Measurements from ENCODE around the gene ANKRD65. TPM values are rescaled to one million over a fixed set of nuclear protein-coding genes. Genes with fewer than 3 reads are reported as not detected.

Gene ANKRD65
- not detected in 2 replicates for total RNA-seq (2014; rRNA removed; shearing (Covaris generic))

GRCh38 chr1:1421147-1421906 is at the start of gene ANKRD65:
ANKRD65 (minus strand) TSS chr1:1421276; CDS start chr1:1421005, 271 bp downstream.

GRCh38 chr1:1449099-1449739 is 28.1 kb upstream of the ANKRD65 start, which contains the start of gene ATAD3C:
ATAD3C (plus strand) TSS chr1:1449689; CDS start chr1:1450684, 995 bp downstream.

GRCh38 chr1:1435106-1435903 is 14.2 kb upstream of the ANKRD65 start, which contains the start of gene VWA1:
VWA1 (plus strand) TSS chr1:1435690; CDS start chr1:1435749, 59 bp downstream.

GRCh38 chr1:1406821-1407635 is 14.0 kb downstream of the ANKRD65 start, which contains the start of gene MRPL20:
MRPL20 (minus strand) TSS chr1:1407293; CDS start chr1:1407217, 76 bp downstream.

GRCh38 chr1:1399187-1399871 is 21.7 kb downstream of the ANKRD65 start, which contains the start of gene CCNL2:
CCNL2 (minus strand) TSS chr1:1399335; CDS start chr1:1399306, 29 bp downstream.

GRCh38 chr1:1374929-1375662 is 46.0 kb downstream of the ANKRD65 start, which contains the start of gene AURKAIP1:
AURKAIP1 (minus strand) TSS chr1:1375207; CDS start chr1:1374756, 451 bp downstream.

Other genes with a start within 250 kb of the ANKRD65 start
- not detected in 2 replicates for gene TTLL10, start 247.4 kb downstream of the ANKRD65 start, total RNA-seq (2014; rRNA removed; shearing (Covaris generic))
- not detected in 2 replicates for gene TNFRSF18, start 214.7 kb downstream of the ANKRD65 start, total RNA-seq (2014; rRNA removed; shearing (Covaris generic))
- not detected in 2 replicates for gene TNFRSF4, start 207.1 kb downstream of the ANKRD65 start, total RNA-seq (2014; rRNA removed; shearing (Covaris generic))
- 86.0 and 88.9 TPM in 2 replicates for gene SDF4, start 189.3 kb downstream of the ANKRD65 start, total RNA-seq (2014; rRNA removed; shearing (Covaris generic))
- gene B3GALT6, start 189.0 kb downstream of the ANKRD65 start, total RNA-seq (2014; rRNA removed; shearing (Covaris generic)): 28.7 and 31.5 TPM in 2 replicates
- gene C1QTNF12, start 174.6 kb downstream of the ANKRD65 start, total RNA-seq (2014; rRNA removed; shearing (Covaris generic)): 2.5 and 7.0 TPM in 2 replicates
- gene UBE2J2, start 147.4 kb downstream of the ANKRD65 start, total RNA-seq (2014; rRNA removed; shearing (Covaris generic)): 97.6 and 120 TPM in 2 replicates
- gene SCNN1D, start 140.8 kb downstream of the ANKRD65 start, total RNA-seq (2014; rRNA removed; shearing (Covaris generic)): 1.2 and 2.1 TPM in 2 replicates
- gene ACAP3, start 113.3 kb downstream of the ANKRD65 start, total RNA-seq (2014; rRNA removed; shearing (Covaris generic)): 30.1 and 39.1 TPM in 2 replicates
- gene PUSL1, start 112.7 kb downstream of the ANKRD65 start, total RNA-seq (2014; rRNA removed; shearing (Covaris generic)): 34.9 and 47.2 TPM in 2 replicates
- gene INTS11, start 96.6 kb downstream of the ANKRD65 start, total RNA-seq (2014; rRNA removed; shearing (Covaris generic)): 138 and 141 TPM in 2 replicates
- 18.9 and 23.5 TPM in 2 replicates for gene CPTP, start 96.5 kb downstream of the ANKRD65 start, total RNA-seq (2014; rRNA removed; shearing (Covaris generic))
- gene TAS1R3, start 90.0 kb downstream of the ANKRD65 start, total RNA-seq (2014; rRNA removed; shearing (Covaris generic)): 0.30 and 0.56 TPM in 2 replicates
- 115 TPM in 2 replicates for gene DVL1, start 71.9 kb downstream of the ANKRD65 start, total RNA-seq (2014; rRNA removed; shearing (Covaris generic))
- gene MXRA8, start 62.7 kb downstream of the ANKRD65 start, total RNA-seq (2014; rRNA removed; shearing (Covaris generic)): 0.77 TPM in 1 of 2 replicates, not detected in the other
- gene AURKAIP1, start 46.1 kb downstream of the ANKRD65 start, total RNA-seq (2014; rRNA removed; shearing (Covaris generic)): 307 and 311 TPM in 2 replicates
- 221 and 241 TPM in 2 replicates for gene CCNL2, start 21.9 kb downstream of the ANKRD65 start, total RNA-seq (2014; rRNA removed; shearing (Covaris generic))
- 286 and 336 TPM in 2 replicates for gene MRPL20, start 14.0 kb downstream of the ANKRD65 start, total RNA-seq (2014; rRNA removed; shearing (Covaris generic))
- gene VWA1, start 14.4 kb upstream of the ANKRD65 start, total RNA-seq (2014; rRNA removed; shearing (Covaris generic)): 1.9 and 4.9 TPM in 2 replicates
- gene ATAD3C, start 28.4 kb upstream of the ANKRD65 start, total RNA-seq (2014; rRNA removed; shearing (Covaris generic)): not detected in 2 replicates
- 52.9 and 59.0 TPM in 2 replicates for gene ATAD3B, start 50.5 kb upstream of the ANKRD65 start, total RNA-seq (2014; rRNA removed; shearing (Covaris generic))
- gene ATAD3A, start 90.9 kb upstream of the ANKRD65 start, total RNA-seq (2014; rRNA removed; shearing (Covaris generic)): 102 and 114 TPM in 2 replicates
- 0.27 TPM in 1 of 2 replicates, not detected in the other for gene TMEM240, start 119.3 kb upstream of the ANKRD65 start, total RNA-seq (2014; rRNA removed; shearing (Covaris generic))
- gene SSU72, start 153.6 kb upstream of the ANKRD65 start, total RNA-seq (2014; rRNA removed; shearing (Covaris generic)): 106 and 107 TPM in 2 replicates
- gene FNDC10, start 178.9 kb upstream of the ANKRD65 start, total RNA-seq (2014; rRNA removed; shearing (Covaris generic)): 3.6 and 6.1 TPM in 2 replicates
- gene MIB2, start 194.2 kb upstream of the ANKRD65 start, total RNA-seq (2014; rRNA removed; shearing (Covaris generic)): 56.6 and 59.9 TPM in 2 replicates
- gene MMP23B, start 210.9 kb upstream of the ANKRD65 start, total RNA-seq (2014; rRNA removed; shearing (Covaris generic)): 0.08 and 1.4 TPM in 2 replicates
- 21.3 and 22.3 TPM in 2 replicates for gene CDK11B, start 237.7 kb upstream of the ANKRD65 start, total RNA-seq (2014; rRNA removed; shearing (Covaris generic))

Data from A375 (cell line).